Natural killer cell (primary cell): ENCODE data around the gene EIF2S3. TPM values are rescaled to one million over a fixed set of nuclear protein-coding genes. Genes with fewer than 3 reads are reported as not detected.

Experiments used
- total RNA-seq, 4 donors: library from RNA; stranded (reverse); fragments of 120-200 nt in 1 of 4; gene quantifications; one replicate each; pipeline versions ENCODE4 v1.2.3 to v1.2.4, GENCODE V29; 2013 to 2022

Gene EIF2S3
- total RNA-seq, 3 donors from 2014 or later (not counting 1 experiment from before 2014, with no cell fraction given), result 124 to 199 (median 132) TPM

Other genes with a start within 250 kb of the EIF2S3 start
- gene APOO, start 147.0 kb upstream of the EIF2S3 start, total RNA-seq, result 10 to 100 TPM in 1 of 3 donors, 1 to 10 TPM in 2; 8.8 to 13.0 (median 10.0) TPM
- gene CXorf58, start 146.9 kb upstream of the EIF2S3 start, total RNA-seq, result not detected
- 10 to 100 TPM; 17.5 to 29.2 (median 18.6) TPM for gene KLHL15, start 27.8 kb upstream of the EIF2S3 start, total RNA-seq
- 100 to 1,000 TPM in 1 of 3 donors, 10 to 100 TPM in 2; 60.9 to 123 (median 63.0) TPM for gene ZFX, start 94.8 kb downstream of the EIF2S3 start, total RNA-seq